ENCODE measurements around the gene FAT1. TPM values are rescaled to one million over a fixed set of nuclear protein-coding genes. Genes with fewer than 3 reads are reported as not detected.

Gene FAT1
- total and polyA plus RNA-seq, 9 of the 15 experiments (the other 6 are each of a cell fraction or from before 2014, with no cell fraction given) = 6.0 to 38.4 (median 21.4) TPM

DNA sequence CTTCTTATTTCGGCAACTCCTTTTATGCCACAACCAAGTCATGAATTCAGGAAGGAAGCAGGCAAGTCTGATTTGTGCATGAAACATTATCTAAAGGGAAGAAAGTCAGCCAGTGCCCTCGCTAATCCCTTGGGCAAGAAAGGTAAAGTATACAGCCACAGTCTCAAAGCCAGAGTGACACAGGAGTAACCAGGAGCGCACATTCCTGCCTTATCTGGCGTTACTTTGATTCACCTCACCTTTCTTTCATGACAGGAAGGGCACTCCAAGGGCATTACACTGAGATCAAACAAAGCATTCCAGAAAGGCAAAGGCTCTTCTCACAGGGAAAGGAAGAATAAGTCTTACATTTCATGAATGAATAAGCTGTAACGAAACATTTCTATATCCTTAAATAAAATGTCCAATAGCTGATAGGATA, 38.8 kb downstream of the FAT1 start (continued):
- TF ChIP-seq, protein P1, sequence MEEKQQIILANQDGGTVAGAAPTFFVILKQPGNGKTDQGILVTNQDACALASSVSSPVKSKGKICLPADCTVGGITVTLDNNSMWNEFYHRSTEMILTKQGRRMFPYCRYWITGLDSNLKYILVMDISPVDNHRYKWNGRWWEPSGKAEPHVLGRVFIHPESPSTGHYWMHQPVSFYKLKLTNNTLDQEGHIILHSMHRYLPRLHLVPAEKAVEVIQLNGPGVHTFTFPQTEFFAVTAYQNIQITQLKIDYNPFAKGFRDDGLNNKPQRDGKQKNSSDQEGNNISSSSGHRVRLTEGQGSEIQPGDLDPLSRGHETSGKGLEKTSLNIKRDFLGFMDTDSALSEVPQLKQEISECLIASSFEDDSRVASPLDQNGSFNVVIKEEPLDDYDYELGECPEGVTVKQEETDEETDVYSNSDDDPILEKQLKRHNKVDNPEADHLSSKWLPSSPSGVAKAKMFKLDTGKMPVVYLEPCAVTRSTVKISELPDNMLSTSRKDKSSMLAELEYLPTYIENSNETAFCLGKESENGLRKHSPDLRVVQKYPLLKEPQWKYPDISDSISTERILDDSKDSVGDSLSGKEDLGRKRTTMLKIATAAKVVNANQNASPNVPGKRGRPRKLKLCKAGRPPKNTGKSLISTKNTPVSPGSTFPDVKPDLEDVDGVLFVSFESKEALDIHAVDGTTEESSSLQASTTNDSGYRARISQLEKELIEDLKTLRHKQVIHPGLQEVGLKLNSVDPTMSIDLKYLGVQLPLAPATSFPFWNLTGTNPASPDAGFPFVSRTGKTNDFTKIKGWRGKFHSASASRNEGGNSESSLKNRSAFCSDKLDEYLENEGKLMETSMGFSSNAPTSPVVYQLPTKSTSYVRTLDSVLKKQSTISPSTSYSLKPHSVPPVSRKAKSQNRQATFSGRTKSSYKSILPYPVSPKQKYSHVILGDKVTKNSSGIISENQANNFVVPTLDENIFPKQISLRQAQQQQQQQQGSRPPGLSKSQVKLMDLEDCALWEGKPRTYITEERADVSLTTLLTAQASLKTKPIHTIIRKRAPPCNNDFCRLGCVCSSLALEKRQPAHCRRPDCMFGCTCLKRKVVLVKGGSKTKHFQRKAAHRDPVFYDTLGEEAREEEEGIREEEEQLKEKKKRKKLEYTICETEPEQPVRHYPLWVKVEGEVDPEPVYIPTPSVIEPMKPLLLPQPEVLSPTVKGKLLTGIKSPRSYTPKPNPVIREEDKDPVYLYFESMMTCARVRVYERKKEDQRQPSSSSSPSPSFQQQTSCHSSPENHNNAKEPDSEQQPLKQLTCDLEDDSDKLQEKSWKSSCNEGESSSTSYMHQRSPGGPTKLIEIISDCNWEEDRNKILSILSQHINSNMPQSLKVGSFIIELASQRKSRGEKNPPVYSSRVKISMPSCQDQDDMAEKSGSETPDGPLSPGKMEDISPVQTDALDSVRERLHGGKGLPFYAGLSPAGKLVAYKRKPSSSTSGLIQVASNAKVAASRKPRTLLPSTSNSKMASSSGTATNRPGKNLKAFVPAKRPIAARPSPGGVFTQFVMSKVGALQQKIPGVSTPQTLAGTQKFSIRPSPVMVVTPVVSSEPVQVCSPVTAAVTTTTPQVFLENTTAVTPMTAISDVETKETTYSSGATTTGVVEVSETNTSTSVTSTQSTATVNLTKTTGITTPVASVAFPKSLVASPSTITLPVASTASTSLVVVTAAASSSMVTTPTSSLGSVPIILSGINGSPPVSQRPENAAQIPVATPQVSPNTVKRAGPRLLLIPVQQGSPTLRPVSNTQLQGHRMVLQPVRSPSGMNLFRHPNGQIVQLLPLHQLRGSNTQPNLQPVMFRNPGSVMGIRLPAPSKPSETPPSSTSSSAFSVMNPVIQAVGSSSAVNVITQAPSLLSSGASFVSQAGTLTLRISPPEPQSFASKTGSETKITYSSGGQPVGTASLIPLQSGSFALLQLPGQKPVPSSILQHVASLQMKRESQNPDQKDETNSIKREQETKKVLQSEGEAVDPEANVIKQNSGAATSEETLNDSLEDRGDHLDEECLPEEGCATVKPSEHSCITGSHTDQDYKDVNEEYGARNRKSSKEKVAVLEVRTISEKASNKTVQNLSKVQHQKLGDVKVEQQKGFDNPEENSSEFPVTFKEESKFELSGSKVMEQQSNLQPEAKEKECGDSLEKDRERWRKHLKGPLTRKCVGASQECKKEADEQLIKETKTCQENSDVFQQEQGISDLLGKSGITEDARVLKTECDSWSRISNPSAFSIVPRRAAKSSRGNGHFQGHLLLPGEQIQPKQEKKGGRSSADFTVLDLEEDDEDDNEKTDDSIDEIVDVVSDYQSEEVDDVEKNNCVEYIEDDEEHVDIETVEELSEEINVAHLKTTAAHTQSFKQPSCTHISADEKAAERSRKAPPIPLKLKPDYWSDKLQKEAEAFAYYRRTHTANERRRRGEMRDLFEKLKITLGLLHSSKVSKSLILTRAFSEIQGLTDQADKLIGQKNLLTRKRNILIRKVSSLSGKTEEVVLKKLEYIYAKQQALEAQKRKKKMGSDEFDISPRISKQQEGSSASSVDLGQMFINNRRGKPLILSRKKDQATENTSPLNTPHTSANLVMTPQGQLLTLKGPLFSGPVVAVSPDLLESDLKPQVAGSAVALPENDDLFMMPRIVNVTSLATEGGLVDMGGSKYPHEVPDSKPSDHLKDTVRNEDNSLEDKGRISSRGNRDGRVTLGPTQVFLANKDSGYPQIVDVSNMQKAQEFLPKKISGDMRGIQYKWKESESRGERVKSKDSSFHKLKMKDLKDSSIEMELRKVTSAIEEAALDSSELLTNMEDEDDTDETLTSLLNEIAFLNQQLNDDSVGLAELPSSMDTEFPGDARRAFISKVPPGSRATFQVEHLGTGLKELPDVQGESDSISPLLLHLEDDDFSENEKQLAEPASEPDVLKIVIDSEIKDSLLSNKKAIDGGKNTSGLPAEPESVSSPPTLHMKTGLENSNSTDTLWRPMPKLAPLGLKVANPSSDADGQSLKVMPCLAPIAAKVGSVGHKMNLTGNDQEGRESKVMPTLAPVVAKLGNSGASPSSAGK (IDR thresholded peaks at IDR 0.05) = no peak
- TF ChIP-seq FUS (optimal IDR thresholded peaks at IDR 0.05; ENCODE audit: low read depth, low read length) (no peak), NELFE (IDR thresholded peaks at IDR 0.05; ENCODE audit: insufficient read depth, insufficient read length) (no peak), PPARD (CRISPR knock-in tag; IDR thresholded peaks at IDR 0.05) (no peak)
